Stomach smooth muscle (tissue), 2 donors: ENCODE results near the gene ARHGDIG.

Experiments used
- H3K27ac ChIP-seq: one replicate; pipeline ENCODE4 v1.7.0; 2013; ENCODE audit warnings: mild to moderate bottlenecking, low read length, inconsistent platforms
- H3K27me3 ChIP-seq, 2 donors: one replicate each; pipeline ENCODE4 v1.7.0; 2013; ENCODE audit warnings: low read length in 2 of 2; ENCODE audit not compliant: insufficient read depth in 2 of 2, control insufficient read depth in 1 of 2
- H3K36me3 ChIP-seq, 2 donors: one replicate each; pipeline ENCODE4 v1.7.0; 2013; ENCODE audit warnings: low read length in 2 of 2; ENCODE audit not compliant: control insufficient read depth in 2 of 2, insufficient read depth in 2 of 2
- H3K4me1 ChIP-seq: one replicate; pipeline ENCODE4 v1.7.0; 2013; ENCODE audit warnings: low read length; ENCODE audit not compliant: control insufficient read depth, insufficient read depth
- H3K4me3 ChIP-seq, 2 donors: one replicate each; pipeline ENCODE4 v1.7.0; 2013; ENCODE audit warnings: low read length in 2 of 2
- H3K9ac ChIP-seq, 2 donors: one replicate each; pipeline ENCODE4 v1.7.0; 2013; ENCODE audit warnings: low read length in 2 of 2, mild to moderate bottlenecking in 1 of 2
- H3K9me3 ChIP-seq, 2 donors: one replicate each; pipeline ENCODE4 v1.7.0; 2013; ENCODE audit warnings: low read length in 2 of 2; ENCODE audit not compliant: control insufficient read depth in 2 of 2
- donor health status: healthy.
- donor health status: Pancreatic carcinoma.

Gene ARHGDIG

DNA sequence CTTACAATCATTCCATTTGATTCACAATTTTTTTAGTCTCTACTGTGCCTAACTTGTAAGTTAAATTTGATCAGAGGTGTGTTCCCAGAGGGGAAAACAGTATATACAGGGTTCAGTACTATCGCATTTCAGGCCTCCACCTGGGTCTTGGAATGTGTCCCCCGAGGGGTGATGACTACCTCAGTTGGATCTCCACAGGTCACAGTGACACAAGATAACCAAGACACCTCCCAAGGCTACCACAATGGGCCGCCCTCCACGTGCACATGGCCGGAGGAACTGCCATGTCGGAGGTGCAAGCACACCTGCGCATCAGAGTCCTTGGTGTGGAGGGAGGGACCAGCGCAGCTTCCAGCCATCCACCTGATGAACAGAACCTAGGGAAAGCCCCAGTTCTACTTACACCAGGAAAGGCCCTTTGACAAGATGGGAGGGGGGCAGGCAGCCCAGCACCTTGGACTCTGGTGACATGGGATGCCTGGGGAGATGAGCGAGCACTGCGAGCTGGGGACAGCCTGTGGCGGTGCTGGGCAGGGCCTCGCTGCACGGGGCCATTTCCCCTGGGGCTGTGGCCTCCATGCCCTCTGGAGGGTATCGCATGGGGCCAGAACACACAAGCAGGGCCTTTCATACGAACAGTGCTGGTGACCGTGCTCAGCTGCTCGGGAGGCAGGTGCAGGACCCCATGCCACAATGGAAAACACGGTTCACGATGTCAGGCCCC, 36.5 kb downstream of the ARHGDIG start:
- H3K9ac ChIP-seq, result no peak overlapping the region
- peaks cover 22 to 31% of the 10 kb centered on the region in 2 donors for H3K36me3 ChIP-seq
- H3K9me3 ChIP-seq, result no peaks in the 10 kb centered on the region
- H3K4me3 ChIP-seq, result no peak overlapping the region
- H3K27ac ChIP-seq, result no peak overlapping the region
- no peaks in the 10 kb centered on the region for H3K4me1 ChIP-seq
- no peaks in the 10 kb centered on the region for H3K27me3 ChIP-seq

GRCh38 chr16:317583-317982, 37.2 kb downstream of the ARHGDIG start:
- Histone ChIP-seq H3K9ac (no peak overlapping the region), H3K4me3 (no peak overlapping the region), H3K27me3 (no peaks in the 10 kb centered on the region), H3K4me1 (no peaks in the 10 kb centered on the region), H3K27ac (no peak overlapping the region), H3K9me3 (no peaks in the 10 kb centered on the region), H3K36me3 (peaks cover 19 to 31% of the 10 kb centered on the region in 2 donors)

DNA sequence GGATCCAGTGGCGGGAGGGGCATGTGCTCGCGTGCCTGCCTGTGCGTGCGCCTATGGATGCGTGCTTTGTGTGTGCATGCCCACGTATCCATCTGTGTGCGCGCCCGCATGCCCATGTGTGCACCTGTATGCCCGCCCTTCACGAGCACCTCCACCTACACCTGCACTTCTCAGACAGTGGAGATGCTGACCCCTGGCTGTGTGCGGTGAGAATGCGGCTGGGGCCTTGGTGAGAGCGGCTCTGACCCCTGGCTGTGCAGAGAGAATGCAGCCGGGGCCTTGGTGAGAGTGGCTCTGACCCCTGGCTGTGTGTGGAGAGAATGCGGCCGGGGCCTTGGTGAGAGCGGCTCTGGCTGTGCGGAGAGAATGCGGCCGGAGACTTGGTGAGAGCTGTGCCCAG, 38.2 kb downstream of the ARHGDIG start:
- Histone ChIP-seq H3K27me3 (no peaks in the 10 kb centered on the region), H3K36me3 (peaks cover 9 to 22% of the 10 kb centered on the region in 2 donors), H3K4me1 (no peaks in the 10 kb centered on the region), H3K9me3 (no peaks in the 10 kb centered on the region), H3K4me3 (no peak overlapping the region), H3K27ac (no peak overlapping the region), H3K9ac (no peak overlapping the region)

DNA sequence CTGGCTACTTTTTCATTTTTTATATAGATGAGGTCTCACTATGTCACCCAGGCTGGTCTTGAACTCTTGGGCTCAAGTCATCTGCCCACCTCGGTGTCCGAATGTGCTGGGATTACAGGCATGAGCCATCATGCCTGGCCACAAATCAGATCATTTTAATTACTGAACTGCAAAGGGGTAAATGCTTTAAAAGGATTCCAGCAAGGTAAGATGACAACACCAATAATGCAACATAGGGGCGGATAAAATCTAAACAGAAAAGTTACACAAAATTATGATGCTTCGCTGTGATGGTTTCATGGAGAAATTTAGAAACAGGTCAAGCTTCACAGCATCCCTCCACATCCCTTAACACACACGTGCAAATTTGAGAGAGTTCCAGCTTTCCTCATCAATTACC, 39.8 kb downstream of the ARHGDIG start:
- H3K9ac ChIP-seq, result no peak overlapping the region
- H3K4me3 ChIP-seq, result no peak overlapping the region
- peaks cover 0 to 11% of the 10 kb centered on the region in 2 donors for H3K36me3 ChIP-seq
- H3K9me3 ChIP-seq, result no peaks in the 10 kb centered on the region
- no peak overlapping the region for H3K27ac ChIP-seq
- H3K4me1 ChIP-seq, result no peaks in the 10 kb centered on the region
- no peaks in the 10 kb centered on the region for H3K27me3 ChIP-seq

GRCh38 chr16:321532-321931, 41.1 kb downstream of the ARHGDIG start:
- Histone ChIP-seq H3K9ac (no peak overlapping the region), H3K27ac (no peak overlapping the region), H3K4me3 (no peak overlapping the region), H3K27me3 (no peaks in the 10 kb centered on the region), H3K36me3 (peaks cover 0 to 11% of the 10 kb centered on the region in 2 donors), H3K9me3 (no peaks in the 10 kb centered on the region), H3K4me1 (no peaks in the 10 kb centered on the region)

GRCh38 chr16:322476-323143, 42.2 kb downstream of the ARHGDIG start:
- H3K9ac ChIP-seq, result no peak overlapping the region
- no peak overlapping the region for H3K4me3 ChIP-seq
- H3K27ac ChIP-seq, result no peak overlapping the region
- no peaks in the 10 kb centered on the region for H3K9me3 ChIP-seq
- H3K4me1 ChIP-seq, result peaks cover 3% of the 10 kb centered on the region
- H3K27me3 ChIP-seq, result no peaks in the 10 kb centered on the region
- H3K36me3 ChIP-seq, result peaks cover 0 to 11% of the 10 kb centered on the region in 2 donors

DNA sequence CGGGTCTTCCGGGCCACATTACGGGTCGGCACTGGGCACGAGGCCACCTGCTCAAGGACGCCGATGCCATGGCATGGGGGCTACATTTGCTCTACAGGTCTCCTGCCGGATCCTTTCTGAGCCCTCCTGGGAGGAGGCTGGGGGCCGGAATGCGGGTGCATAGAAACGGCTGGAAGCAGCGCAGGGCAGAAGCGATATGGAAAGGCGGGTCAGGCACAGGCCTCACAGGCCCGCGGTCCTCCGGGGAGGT, 43.7 kb downstream of the ARHGDIG start:
- Histone ChIP-seq H3K4me3 (no peak overlapping the region), H3K36me3 (peaks cover 0 to 6% of the 10 kb centered on the region in 2 donors), H3K27me3 (no peaks in the 10 kb centered on the region)

GRCh38 chr16:324451-325334, 44.3 kb downstream of the ARHGDIG start:
- Histone ChIP-seq H3K27ac (no peak overlapping the region), H3K4me3 (no peak overlapping the region), H3K9me3 (no peaks in the 10 kb centered on the region), H3K27me3 (no peaks in the 10 kb centered on the region), H3K9ac (no peak overlapping the region), H3K36me3 (no peaks in the 10 kb centered on the region), H3K4me1 (peaks cover 6% of the 10 kb centered on the region)

More for the DNA sequence above, 43.7 kb downstream of the ARHGDIG start:
- no peak overlapping the region for H3K27ac ChIP-seq
- peaks cover 6% of the 10 kb centered on the region for H3K4me1 ChIP-seq
- H3K9me3 ChIP-seq, result no peaks in the 10 kb centered on the region
- no peak overlapping the region for H3K9ac ChIP-seq

- Histone ChIP-seq H3K4me3 (no peak overlapping the region), H3K4me1 (peaks cover 6% of the 10 kb centered on the region), H3K9me3 (no peaks in the 10 kb centered on the region), H3K27ac (no peak overlapping the region), H3K27me3 (no peaks in the 10 kb centered on the region), H3K9ac (no peak overlapping the region), H3K36me3 (no peaks in the 10 kb centered on the region)
Measured at GRCh38 chr16:325375-326145, 45.2 kb downstream of the ARHGDIG start.

DNA sequence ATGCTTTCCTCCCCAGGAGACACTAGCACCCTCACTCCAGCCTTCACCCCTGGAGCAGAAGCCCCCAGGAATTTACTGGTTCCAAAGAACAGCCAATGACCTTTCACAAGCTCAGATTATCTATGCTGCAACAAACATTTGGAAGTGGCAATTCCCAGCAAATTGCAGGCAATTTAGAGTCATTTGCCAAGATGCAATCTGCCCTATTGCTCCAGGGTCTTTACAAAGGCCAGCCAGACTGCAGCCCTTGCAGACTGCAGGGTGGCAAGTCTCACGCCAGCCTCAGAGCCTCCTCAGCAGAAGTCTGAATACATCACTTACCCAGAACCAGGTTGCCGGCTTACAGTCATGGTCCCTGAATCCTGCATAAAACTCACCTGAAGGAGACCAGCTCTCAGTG, 50.4 kb downstream of the ARHGDIG start:
- Histone ChIP-seq H3K27me3 (no peaks in the 10 kb centered on the region), H3K27ac (no peak overlapping the region), H3K9me3 (no peaks in the 10 kb centered on the region), H3K4me3 (no peak overlapping the region), H3K9ac (no peak overlapping the region), H3K36me3 (no peaks in the 10 kb centered on the region), H3K4me1 (peaks cover 14% of the 10 kb centered on the region)
